Measurements from ENCODE around the gene LBP. TPM values are rescaled to one million over a fixed set of nuclear protein-coding genes. Genes with fewer than 3 reads are reported as not detected.

The LBP gene
- total and polyA plus RNA-seq, 7 donors, result 1.1 to 167 (median 38.8) TPM

DNA sequence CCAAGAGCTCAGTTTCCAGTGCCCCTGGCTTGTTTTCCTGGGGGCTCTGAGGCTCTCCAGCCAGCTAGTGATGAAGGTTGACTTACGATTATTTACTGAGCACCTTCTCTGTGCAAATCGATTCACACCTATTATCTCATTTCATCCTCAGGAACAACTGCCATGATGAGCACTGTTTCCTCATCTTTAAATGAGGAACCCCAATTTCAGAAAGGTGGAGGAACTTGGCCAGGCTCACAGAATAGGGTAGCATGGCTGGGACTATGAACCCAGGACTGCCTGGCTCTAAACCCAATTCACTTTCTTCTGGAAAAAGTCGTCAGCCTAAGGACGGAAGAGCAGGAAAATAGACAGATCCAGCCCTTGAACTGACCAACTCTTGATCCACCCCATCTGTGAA lies 45.8 kb upstream of the LBP start:
- TF ChIP-seq, protein P1, sequence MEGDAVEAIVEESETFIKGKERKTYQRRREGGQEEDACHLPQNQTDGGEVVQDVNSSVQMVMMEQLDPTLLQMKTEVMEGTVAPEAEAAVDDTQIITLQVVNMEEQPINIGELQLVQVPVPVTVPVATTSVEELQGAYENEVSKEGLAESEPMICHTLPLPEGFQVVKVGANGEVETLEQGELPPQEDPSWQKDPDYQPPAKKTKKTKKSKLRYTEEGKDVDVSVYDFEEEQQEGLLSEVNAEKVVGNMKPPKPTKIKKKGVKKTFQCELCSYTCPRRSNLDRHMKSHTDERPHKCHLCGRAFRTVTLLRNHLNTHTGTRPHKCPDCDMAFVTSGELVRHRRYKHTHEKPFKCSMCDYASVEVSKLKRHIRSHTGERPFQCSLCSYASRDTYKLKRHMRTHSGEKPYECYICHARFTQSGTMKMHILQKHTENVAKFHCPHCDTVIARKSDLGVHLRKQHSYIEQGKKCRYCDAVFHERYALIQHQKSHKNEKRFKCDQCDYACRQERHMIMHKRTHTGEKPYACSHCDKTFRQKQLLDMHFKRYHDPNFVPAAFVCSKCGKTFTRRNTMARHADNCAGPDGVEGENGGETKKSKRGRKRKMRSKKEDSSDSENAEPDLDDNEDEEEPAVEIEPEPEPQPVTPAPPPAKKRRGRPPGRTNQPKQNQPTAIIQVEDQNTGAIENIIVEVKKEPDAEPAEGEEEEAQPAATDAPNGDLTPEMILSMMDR (IDR thresholded peaks at IDR 0.05), result no peak
- 89 to 96% (median 93%) methylated on average over 4 of the region's 4 CpGs for WGBS, 3 donors
- DNase-seq (no peak), ATAC-seq (no peak)
- intact Hi-C loops (cut with DNase I), result no loop called here
- Histone ChIP-seq H3K36me3 (ENCODE audit: insufficient read depth in 1 of 2, low read depth in 1 of 2) (no peaks in the 10 kb centered on the region), H3K4me1 (peaks cover 5% of the 10 kb centered on the region), H3K9me3 (no peaks in the 10 kb centered on the region), H3K27me3 (ENCODE audit: insufficient read depth in 3 of 3, low read length in 2 of 3) (no peaks in the 10 kb centered on the region), H3K4me3 (no peak overlapping the region), H3K27ac (no peak overlapping the region)

DNA sequence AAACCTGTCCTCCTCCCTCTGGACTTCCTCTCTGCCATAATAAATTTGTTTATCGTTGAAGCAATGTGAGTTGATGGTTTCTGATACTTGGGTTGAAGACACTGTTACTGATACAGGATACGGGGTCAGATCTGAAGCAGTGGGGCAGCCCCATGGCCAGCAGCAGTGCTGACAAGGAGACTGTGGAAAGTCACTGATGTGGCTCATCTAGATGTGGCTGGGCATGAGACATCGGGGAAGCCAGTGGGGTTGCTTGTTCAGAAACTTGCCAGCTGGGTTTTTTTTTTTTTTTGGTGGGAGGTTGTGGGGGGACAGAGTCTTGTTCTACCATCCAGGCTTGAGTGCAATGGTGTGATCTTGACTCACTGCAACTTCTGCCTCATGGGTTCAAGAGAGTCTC lies 45.0 kb upstream of the LBP start:
- no peaks in the 10 kb centered on the region for H3K9me3 ChIP-seq
- 88 to 93% (median 93%) methylated on average over 3 of the region's 3 CpGs for WGBS, 3 donors
- peaks cover 0 to 2% (median 0%) of the 10 kb centered on the region in 3 donors for H3K27me3 ChIP-seq (ENCODE audit: insufficient read depth in 3 of 3, low read length in 2 of 3)
- no peak overlapping the region for H3K27ac ChIP-seq
- ATAC-seq (no peak), DNase-seq (no peak)
- H3K4me3 ChIP-seq, result no peak overlapping the region
- H3K36me3 ChIP-seq (ENCODE audit: insufficient read depth in 1 of 2, low read depth in 1 of 2), result no peaks in the 10 kb centered on the region
- TF ChIP-seq, protein P1 (IDR thresholded peaks at IDR 0.05), result no peak
- intact Hi-C loops (cut with DNase I), result no loop called here
- H3K4me1 ChIP-seq, result peaks cover 5% of the 10 kb centered on the region

DNA sequence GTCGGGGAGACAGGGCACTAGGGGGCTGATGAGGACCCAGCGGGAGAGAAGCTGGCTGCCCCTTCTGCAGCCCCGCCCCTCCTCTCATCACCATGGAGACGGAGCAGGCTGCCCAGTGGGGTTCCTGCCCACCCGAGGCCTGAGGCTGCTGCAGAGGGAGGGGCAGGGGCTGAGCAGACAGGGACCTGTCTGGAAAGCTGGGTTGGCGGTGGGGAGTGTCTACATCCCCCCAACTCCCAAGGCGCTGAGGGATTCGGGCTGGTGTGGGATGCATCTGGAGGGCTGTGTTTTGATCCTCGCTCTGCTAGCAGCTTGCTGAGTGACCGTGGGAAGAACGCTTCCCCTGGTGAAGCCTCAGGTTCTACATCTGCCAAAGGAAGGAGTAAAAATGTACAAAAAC lies 43.5 kb upstream of the LBP start:
- no peak overlapping the region for H3K27ac ChIP-seq
- no peaks in the 10 kb centered on the region for H3K36me3 ChIP-seq (ENCODE audit: insufficient read depth in 1 of 2, low read depth in 1 of 2)
- no peak overlapping the region for H3K4me3 ChIP-seq
- H3K4me1 ChIP-seq, result peaks cover 5% of the 10 kb centered on the region
- intact Hi-C loops (cut with DNase I), result no loop called here
- no peaks in the 10 kb centered on the region for H3K9me3 ChIP-seq
- DNase-seq, result no peak
- TF ChIP-seq, protein P1 (IDR thresholded peaks at IDR 0.05), result no peak
- H3K27me3 ChIP-seq (ENCODE audit: insufficient read depth in 3 of 3, low read length in 2 of 3), result peaks cover 0 to 6% (median 0%) of the 10 kb centered on the region in 3 donors
- no peak for ATAC-seq
- 25 to 32% (median 27%) methylated on average over 11 of the region's 11 CpGs for WGBS, 3 donors

DNA sequence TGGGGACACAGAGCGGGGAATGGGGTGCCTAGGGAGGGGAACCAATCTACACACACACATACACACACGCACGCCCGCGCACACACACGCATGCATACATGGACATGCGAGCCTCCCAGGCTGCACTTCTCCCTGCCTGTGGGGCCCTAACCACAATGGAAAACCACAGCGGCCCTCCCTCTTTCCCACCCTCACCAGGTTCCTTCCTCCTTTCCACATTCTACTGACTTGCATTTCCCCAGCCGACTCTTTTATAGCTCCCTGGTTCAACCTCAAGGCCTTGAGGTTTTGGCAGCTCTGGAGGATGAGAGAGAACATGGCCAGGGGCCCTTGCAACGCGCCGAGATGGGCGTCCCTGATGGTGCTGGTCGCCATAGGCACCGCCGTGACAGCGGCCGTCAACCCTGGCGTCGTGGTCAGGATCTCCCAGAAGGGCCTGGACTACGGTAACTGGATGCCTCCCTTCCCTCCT lies 42.3 kb upstream of the LBP start, which contains the start of gene BPI:
TSS of gene BPI (plus strand) at position 249 of the 472 bp plus-strand sequence. CDS start at position 317, 68 bp downstream.
- DNase-seq (peak in 1 of 2 donors; percentile 29), ATAC-seq (peak in 1 of 4 donors; percentile 24)
- 74 to 80% (median 76%) methylated on average over 21 of the region's 21 CpGs for WGBS, 3 donors
- Histone ChIP-seq H3K27me3 (ENCODE audit: insufficient read depth in 3 of 3, low read length in 2 of 3) (peaks cover 0 to 6% (median 0%) of the 10 kb centered on the region in 3 donors), H3K4me3 (no peak within 1 kb of the TSS), H3K4me1 (peaks cover 4% of the 10 kb centered on the region), H3K36me3 (ENCODE audit: insufficient read depth in 1 of 2, low read depth in 1 of 2) (no peaks in the 10 kb centered on the region), H3K9me3 (peaks cover 3% of the 10 kb centered on the region), H3K27ac (no peak within 1 kb of the TSS)
- TF ChIP-seq, protein P1 (IDR thresholded peaks at IDR 0.05), result no peak
- intact Hi-C loops (cut with DNase I), result no loop called here

All from psoas muscle (tissue), 8 donors.